ENCODE measurements around the gene ARPC1A.
A peak's percentile ranks its signal among the peaks of the same experiment; 100 is the strongest.
"Not testable (repeated sequence)": the region's sequence is repeated elsewhere in the genome, so short reads cannot be mapped to it uniquely, and the experiment has no call there.

ARPC1A gene

DNA sequence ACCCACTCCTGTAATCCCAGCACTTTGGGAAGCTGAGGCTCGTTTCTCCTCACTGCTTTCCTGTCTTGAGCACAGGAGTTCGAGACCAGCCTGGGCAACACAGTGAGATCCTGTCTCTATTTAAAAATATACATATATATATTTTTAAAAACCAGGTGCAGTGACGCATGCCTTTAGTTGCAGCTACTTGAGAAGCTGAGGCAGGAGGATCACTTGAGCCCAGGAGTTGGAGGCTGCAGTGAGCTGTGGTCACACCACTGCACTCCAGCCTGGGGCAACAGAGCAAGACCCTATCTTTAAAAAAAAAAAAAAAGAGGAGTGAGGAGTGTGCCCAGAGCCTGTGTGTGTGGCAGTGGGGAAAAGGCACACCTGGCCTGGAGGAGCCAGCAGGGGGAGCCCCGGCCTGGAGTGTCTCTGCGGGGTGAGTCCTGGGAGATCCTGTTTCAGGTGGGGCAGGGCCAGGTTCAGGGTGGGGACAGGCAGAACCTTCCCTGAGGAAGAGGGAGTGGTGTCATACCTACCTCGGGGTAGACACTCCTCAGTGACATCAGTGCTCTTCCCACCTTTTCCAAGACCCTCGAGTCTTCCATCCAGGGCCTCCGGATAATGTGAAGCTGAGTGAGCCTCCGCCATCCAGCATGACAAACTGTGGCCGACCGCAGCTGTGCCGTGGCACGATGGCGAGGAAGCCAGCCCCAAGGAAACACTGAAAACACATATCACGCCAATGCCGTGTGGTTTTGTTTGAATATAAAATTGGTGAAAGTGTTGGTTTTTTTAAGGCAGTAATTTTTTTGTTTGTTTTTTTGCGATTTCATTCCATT is 39.8 kb downstream of the ARPC1A start:
- no peak for DNase-seq (ENCODE audit: low read depth, low spot score)

GRCh38 chr7:99366646-99367045 is 40.9 kb downstream of the ARPC1A start:
- DNase-seq (ENCODE audit: low read depth, low spot score) = no peak
- no peak overlapping the region for H3K4me3 ChIP-seq (ENCODE audit: low read length)

More for the DNA sequence above, 39.8 kb downstream of the ARPC1A start:
- no peak overlapping the region for H3K4me3 ChIP-seq (ENCODE audit: low read length)

DNA sequence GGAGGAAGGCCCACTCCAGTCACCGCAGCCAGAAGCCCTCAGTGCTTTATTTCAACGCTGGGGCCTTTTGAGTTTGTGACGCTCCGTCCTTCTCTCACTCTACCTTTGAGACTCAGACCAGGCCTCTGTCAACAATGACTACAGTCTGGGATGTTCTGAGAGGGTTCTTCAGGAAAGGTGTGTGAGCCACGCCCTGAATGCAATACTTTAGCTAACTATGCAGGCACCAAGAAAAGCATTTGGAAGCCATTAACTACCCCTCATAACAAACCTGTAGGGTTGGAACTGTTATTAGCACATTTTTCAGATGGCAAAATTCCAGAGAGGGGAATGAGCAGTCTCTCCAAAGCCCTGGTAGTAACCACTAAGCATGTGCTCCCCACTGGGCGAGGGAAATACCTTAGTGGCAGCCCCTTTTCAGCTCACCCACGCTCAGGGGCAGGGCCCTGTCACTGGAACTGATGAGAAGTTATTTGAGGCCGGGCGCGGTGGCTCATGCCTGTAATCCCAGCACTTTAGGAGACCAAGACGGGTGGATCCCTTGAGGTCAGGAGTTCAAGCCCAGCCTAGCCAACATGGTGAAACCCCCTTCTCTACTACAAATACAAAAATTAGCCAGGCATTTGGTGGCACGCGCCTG is 43.2 kb downstream of the ARPC1A start:
- H3K4me3 ChIP-seq (ENCODE audit: low read length) = no peak overlapping the region
- no peak for DNase-seq (ENCODE audit: low read depth, low spot score)

DNA sequence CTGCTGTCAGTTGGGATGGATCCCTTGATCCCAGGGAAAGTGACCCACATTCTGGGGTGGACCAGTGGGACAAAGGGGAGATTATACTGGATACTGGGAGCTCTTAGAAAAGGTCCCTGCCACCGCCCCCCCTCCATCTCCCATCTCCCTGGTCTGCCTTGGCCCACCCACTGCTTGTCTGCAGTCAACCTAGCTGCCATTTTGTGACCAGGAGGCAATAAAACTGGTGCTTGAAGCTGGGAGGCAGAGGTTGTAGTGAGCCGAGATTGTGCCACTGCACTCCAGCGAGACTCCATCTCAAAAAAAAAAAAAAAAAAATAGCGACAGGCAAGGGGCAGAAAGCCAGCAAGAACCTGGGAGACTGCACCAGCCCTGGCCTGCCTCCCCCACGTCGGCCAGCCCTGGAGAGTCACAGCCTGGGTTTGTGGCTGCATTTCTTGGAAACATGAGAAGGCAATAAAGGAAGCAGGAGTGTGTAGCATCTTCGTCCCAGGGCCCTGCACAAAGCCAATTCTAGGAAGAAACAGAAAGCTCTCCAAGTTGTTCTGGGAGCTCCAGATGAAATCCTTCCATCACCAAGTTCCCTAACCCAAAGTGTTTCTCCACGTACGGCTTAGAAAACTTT is 44.2 kb downstream of the ARPC1A start:
- no peak overlapping the region for H3K4me3 ChIP-seq (ENCODE audit: low read length)
- DNase-seq (ENCODE audit: low read depth, low spot score) = no peak

DNA sequence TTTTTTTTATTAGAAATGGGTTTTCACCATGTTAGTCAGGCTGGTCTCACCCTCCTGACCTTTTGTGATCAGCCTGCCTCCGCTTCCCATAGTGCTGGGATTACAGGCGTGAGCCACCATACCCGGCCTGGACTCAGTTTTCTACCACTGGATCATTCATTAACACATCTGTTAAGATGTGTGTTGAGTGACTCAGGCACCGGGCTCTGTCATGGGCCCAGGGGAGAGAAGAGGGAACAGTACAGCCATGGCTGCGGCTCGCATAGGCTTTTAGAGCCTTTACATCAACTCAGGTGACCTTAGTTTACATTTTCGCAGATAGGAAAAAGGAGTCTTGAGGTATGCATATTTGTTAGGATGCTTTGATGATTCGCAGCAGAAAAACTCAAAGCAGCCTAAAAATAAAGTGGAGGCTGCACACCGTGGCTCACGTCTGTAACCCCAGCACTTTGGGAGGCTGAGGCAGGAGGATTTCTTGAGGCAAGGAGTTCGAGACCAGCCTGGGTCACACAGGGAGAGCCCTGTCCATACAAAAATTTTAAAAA is 45.8 kb downstream of the ARPC1A start:
- no peak for DNase-seq (ENCODE audit: low read depth, low spot score)
- no peak overlapping the region for H3K4me3 ChIP-seq (ENCODE audit: low read length)

GRCh38 chr7:99372275-99373090 is 46.8 kb downstream of the ARPC1A start:
- DNase-seq (ENCODE audit: low read depth, low spot score) = no peak
- H3K4me3 ChIP-seq (ENCODE audit: low read length) = no peak overlapping the region

DNA sequence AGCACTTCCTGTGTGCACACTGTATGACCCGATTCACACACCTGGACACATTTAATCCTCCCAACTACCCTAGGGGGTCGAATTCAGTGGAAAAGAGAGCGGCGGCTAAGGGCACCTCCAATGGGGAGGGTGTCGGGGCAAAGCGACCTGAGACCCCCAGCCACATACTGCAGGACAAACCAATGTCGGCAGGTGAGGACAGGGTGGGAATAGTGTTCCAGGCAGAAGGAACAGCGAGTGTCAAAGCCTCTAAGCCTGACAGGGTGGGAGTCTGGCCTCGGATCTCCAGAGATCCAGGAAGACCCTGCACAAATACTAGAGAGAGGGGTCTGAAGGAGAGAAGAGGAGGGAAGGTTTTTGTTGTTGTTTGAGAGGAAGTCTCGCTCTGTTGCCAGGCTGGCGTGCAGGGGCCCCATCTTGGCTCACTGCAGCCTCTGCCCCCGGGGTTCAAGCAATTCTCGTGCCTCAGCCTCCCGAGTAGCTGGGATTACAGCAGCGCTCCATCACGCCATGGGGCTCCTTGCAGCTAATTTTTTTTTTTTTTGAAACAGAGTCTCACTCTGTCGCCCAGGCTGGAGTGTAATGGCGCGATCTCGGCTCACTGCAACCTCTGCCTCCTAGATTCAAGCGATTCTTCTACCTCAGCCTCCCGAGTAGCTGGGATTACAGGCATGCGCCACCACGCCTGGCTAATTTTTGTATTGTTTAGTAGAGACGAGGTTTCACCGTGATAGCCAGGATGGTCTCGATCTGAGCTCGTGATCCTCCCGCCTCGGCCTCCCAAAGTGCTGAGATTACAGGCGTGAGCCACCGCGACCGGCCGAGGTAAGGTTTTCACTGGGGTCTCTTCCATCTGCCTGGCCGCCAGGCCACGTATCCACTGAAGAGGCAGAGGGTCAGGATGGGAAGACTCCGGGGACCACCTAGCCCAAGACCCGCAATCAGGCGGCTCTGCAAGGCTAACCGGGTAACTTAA is 47.7 kb downstream of the ARPC1A start:
- DNase-seq (ENCODE audit: low read depth, low spot score) = no peak
- H3K4me3 ChIP-seq (ENCODE audit: low read length) = peak overlapping the region; percentile 63

DNA sequence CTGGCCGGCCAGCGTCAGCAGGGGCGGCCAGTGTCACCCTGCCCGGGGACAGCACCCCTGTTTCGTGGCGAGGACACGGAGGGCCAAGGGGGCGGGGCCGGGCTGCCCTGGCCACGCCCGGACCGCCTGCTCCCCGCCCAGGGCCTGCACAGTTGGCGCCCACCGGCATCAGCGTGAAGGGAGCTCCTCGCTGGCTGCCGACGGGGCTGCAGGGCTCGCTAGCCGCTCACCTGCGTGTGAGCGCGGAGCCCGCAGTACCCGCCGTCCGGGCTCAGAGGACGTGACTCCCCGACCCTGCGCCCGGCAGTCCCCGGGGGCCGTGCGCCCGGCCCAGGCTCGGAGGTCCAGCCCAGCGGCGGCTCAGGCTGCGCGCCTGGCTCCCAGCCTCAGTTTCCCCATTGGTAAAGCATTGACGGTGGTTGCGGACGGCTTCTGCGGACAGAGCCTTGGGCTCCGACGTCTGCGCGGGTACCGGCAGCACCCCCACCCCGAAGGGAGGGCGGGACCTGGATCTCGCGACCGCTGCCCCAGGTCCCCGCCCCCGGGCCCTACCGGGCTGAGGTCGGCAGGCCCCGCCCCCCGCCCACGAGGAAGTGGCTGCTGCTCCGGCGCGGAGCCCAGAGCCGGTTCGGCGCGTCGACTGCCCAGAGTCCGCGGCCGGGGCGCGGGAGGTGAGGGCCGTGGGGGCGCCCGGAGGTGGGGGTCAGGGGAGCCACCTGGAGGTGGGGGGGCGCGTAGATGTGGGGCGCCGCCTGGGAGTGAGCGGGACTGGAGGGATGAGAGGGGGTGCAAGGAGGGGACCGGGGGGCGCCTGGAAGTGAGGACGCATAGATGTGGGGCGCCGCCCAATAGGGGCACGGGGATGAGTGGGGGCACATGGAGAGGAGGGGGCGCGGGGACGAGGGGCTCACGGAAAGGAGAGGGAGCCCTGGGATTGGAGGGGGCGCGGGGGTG is 48.7 kb downstream of the ARPC1A start, which contains the start of gene ARPC1B:
Gene ARPC1B (plus strand): TSS at position 620 of the 954 bp plus-strand sequence. CDS start 10,985 bp downstream, outside the sequence.
- peak within 1 kb of the TSS; percentile 63 for H3K4me3 ChIP-seq (ENCODE audit: low read length)
- DNase-seq (ENCODE audit: low read depth, low spot score) = peak; percentile 53

- no peak for DNase-seq (ENCODE audit: low read depth, low spot score)
- H3K4me3 ChIP-seq (ENCODE audit: low read length) = peak overlapping the region; percentile 63
Measured at GRCh38 chr7:99375070-99375807, 49.5 kb downstream of the ARPC1A start.

GRCh38 chr7:99379043-99379577 is 53.4 kb downstream of the ARPC1A start:
- DNase-seq (ENCODE audit: low read depth, low spot score) = no peak
- H3K4me3 ChIP-seq (ENCODE audit: low read length) = no peak overlapping the region

GRCh38 chr7:99379693-99380031 is 54.0 kb downstream of the ARPC1A start:
- H3K4me3 ChIP-seq (ENCODE audit: low read length) = peak overlapping the region; percentile 48
- not testable (repeated sequence) for DNase-seq (ENCODE audit: low read depth, low spot score)

GRCh38 chr7:99380032-99380822 is 54.5 kb downstream of the ARPC1A start:
- peak overlapping the region; percentile 48 for H3K4me3 ChIP-seq (ENCODE audit: low read length)
- DNase-seq (ENCODE audit: low read depth, low spot score) = peak; percentile 59

- peak; percentile 83 for DNase-seq (ENCODE audit: low read depth, low spot score)
- peak overlapping the region; percentile 48 for H3K4me3 ChIP-seq (ENCODE audit: low read length)
Measured at GRCh38 chr7:99380823-99381663, 55.3 kb downstream of the ARPC1A start.

- H3K4me3 ChIP-seq (ENCODE audit: low read length) = peak overlapping the region; percentile 48
- no peak for DNase-seq (ENCODE audit: low read depth, low spot score)
Measured at GRCh38 chr7:99381664-99382075, 56.0 kb downstream of the ARPC1A start.

Measured in Jurkat, Clone E6-1 (cell line).